Stimulated activated CD8-positive, alpha-beta memory T cell treated with anti-CD3 and anti-CD28 coated beads, Interleukin-15, amount 100 ng/mL, for 4 hours (primary cell): Measurements from ENCODE around the gene MORN1.

ENCODE experiments used
- DNase-seq, 2 donors: peaks; one replicate each; pipeline ENCODE4 v3.0.0-alpha.2; 2020; ENCODE audit warnings: low read depth in 2 of 2

MORN1 gene

DNA sequence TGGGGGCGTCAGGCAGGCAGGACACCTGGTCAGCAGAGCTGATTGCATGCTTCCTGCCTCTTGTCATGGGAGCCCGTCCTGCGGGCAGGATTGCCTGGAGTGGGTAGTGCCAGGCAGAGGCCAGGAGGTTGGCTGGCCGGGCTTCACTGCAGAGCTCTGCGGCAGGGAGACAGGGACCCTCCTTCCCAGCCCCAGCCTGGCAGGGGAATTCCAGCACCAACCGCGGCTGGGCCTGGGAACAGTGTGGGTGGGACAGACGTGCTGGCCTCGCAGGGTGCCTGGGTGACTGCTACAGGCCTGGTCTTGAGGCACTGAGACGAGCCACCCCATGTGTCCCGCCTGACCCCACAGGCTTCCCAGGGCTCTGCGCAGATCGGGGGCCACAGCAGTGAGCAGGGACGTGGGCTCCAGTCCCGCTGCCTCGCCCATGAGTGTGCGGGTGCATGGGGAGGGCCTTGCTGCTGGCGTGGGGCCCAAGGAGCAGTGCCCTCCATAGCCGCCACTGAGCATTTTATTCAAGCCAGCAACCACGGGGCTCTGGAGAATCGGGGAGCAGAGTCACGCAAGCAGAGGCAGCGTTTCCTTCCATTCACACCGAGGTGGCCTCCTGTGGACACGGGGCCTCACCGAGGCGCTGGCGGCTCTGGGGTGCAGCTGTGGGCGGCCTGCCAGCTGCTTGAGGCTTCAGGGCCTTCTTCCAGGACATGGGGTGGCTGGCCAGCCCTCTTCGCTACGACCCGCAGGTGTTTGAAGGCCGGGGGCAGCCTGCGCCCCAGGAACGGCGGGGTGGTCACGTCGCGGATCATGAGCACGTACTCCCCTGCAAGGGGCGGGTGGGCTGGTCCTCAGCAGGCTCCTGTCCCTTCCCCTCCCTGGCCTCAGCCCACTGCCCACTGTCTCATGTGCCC lies 70.3 kb downstream of the MORN1 start:
- DNase-seq: no peak

DNA sequence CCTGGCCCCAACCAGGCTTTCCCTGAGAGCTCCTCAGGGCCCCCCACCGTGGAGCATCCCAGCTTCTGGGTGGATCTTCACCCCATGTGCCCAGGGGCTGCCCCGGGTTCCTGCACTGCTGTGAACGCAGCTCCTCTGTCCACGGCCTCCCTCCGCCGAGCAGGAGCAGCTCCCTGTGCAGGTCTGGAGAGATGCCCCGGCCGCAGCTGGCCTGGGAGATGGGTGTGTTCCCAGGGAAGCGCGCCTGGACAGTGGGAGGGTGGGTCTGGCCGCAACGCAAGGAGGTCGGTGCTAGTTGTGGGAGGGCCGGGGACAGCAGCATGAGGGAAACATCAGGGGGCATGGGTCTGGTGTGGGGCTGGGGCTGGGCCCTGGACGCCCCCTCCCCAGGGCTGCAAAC lies 71.3 kb downstream of the MORN1 start:
- DNase-seq: no peak

DNA sequence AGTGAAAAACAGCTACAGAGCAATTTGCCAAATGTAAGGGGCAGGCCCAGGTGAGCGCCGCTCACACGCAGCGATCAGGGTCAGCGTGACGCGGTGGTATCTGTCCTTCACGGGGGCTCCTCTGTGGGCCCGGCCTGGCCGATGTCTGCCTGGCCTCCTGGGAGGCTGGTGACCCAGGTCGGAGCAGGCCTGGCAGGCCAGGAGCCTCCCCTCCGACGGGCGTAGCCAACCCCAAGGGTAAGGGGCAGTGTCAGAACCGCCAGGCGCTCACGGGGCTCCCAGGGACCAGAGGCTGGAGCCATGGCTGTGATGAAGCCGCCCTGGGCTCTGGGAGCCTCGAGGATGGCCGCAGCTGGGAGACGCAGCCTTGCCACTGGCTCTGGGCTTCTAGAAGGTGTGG lies 72.1 kb downstream of the MORN1 start:
- DNase-seq: no peak

DNA sequence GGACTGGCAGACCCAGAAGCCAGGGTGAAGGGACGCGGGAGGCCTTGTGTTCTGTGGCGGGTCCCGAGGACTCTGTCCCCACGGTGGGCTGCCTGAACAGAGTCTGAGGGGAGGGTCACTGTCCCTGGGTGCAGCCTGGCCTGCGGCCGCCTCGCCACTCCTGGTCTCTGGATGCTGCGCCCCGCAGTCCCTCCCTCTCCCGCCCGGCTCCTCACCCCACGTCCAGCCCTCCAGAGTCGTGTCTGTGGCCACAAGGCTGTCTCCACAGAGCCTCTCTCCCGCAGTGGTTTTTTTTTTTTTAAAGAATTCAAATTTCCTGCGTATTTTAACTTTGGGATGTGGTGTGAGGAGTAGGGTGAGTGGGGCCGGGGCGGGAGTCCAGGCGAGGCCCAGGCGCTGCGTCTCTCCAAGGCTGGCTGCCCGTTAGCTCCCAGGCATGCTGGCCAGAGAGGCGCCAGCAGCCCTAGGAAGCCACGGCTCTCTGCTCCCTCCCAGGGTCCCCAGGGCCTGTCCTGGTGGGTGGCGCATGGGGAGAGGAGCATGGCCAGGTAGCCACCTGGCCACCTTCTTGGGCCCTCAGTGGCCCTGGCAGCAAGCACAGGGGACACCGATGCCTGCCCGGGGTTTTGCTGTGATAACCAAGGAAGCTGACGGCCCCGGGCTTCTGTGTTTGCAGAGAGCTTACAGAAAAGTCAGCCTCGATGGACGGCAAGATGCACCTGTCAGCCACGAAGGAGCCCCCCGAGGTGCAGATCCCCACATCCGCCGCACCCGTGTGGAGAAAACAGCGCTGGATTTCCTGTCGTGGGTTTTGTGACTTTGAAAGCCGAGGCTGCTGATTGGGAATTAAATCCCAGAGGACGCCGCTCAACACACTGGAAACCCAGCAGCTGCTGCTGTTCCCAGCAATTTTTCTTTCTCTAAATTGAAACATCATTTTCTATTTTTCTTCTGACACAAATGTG lies 72.8 kb downstream of the MORN1 start:
- DNase-seq: no peak

DNA sequence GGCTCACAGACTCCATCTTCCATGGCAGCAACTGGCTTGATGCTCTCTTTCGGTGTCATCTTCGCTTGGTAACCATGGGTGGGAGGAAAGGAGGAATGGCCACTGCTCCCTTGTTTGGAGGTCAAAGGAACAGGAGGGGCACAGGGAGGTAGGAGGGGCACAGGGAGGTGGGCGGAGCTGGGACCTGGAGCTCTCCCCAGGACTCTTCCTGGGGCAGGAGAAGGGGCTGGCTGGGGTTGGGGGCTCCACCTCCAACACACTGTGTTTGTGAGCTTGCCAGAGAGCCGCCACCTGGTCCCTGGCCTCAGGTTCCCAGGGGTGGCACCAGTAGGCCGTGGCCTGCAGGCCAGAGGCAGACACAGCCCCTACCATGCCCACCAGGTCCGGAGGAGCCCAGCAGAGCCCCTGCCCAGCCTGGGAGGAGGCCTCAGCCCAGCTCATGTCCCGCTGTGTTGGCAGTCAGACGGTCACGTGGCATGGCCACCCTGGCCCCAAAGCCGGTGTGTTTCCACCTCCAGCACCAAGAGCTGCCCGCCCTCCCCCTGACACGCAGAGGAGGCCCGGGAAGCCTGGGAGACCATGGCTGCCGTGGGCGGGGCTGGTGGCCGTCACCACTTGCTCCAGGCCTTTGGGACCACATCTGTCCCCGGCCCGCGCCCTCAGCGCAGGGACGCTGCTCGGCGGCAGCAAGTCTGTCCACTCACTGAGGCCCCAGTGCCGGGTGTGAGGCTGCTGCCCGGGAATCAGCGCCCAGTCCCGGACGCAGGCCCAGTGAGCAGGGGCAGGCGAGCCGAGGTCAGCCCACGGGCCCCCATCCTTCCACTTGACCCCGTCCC lies 73.9 kb downstream of the MORN1 start:
- no peak for DNase-seq

DNA sequence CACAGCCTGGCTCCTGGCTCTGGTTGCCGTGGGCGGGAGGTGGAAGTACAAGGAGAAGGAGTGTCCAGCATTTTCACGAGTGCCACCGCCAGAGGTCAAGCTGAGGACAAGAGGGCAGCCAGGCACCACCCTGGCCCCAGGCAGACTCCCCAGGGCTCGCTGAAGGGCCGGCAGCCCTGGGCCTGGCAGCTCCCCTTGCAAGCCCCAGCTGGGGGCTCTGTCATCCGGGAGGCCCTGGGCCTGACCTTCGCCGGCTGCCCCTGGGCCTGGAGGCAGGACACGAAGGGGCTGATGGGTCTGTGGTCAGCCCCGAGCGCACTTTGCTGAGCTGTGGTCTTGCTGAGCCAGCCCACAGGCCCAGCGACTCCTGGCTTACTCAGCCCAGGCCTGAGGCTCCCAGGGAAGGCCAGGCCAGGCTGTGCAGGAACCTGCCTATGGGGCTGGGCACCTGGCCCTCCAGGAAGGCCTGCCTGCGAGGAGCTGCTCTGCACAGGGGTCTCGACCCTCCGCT lies 74.8 kb downstream of the MORN1 start:
- no peak for DNase-seq

DNA sequence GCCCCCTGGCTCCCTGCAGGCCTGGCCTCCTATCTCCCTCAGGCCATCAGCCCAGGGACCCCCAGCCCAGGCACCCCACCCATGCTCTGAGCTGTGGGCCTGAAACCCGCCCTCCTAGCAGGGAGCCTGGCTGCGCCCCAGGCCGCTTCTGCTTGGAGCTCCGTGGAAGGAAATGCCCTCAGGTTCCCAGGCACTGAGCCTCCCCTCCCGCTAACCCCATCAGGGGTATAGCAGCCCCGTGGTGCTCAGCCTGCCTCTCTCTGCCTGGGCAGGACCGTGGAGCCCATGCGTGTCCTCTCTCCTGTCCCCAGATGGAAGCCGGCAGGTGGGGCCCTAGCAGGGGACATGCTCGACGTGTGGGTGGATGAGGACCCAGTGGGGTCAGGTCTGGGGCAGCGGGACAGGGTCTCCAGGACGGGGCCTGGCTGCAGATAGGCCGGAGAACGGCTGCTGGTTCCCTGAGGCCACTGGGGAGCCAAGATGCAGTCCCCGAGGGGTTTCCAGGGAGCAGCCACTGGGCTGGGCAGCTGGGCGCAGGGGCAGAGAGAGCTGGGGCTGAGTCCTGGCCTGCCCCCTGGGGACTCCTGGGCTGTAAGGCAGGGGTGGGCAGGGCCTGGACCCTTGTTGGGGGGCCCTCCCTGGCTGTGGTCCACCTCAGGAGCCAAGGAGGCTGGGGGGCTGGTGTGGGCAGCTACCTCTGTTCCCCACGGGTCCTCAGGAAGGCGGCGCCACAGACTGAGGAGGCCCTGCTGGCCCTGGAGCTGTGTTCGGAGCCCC lies 75.5 kb downstream of the MORN1 start:
- DNase-seq: no peak

DNA sequence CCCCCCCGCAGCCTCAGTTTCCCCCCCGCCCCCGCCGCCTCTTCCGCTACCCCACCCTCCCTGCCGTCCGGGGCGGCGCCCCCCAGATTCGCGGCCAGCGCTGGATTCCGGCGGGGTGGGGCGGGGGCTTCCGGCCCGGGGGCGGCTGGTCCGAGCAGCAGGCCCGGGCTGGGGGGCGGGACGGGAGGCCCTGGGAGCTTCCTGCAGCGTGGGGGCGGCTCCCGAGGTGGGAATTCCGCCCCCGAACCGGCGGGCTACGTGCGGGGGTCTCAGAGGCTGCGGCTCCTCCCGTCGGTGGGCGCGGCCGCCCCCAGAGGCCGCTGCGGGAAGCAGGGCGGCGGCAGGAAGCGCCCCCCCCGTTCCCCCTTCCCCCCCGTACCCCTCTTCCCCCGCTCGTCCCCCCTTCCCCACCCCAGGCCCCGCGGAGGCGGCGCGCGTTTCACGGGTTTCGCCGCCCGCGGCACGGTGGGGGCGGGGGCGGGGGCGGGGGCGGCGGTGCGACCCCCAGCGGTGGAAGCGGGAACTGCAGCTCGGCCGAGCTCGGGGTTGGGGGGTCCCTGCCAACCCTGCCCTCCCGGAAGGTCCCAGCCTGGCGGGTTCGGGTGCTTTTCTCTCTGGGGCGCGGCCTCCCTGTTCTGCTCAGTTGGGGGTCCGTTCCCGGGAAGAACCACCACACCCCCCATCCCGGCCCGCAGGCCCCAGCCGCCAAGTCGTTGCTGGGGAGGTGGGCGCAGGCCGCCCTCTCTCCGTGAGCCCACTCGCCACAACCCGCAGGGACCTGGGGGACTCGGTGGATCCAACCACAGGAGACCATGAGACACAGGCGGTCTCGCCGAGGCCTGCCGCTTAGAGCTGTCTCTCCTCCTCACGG lies 76.3 kb downstream of the MORN1 start:
- peak; percentile 26 to 53 for DNase-seq

DNA sequence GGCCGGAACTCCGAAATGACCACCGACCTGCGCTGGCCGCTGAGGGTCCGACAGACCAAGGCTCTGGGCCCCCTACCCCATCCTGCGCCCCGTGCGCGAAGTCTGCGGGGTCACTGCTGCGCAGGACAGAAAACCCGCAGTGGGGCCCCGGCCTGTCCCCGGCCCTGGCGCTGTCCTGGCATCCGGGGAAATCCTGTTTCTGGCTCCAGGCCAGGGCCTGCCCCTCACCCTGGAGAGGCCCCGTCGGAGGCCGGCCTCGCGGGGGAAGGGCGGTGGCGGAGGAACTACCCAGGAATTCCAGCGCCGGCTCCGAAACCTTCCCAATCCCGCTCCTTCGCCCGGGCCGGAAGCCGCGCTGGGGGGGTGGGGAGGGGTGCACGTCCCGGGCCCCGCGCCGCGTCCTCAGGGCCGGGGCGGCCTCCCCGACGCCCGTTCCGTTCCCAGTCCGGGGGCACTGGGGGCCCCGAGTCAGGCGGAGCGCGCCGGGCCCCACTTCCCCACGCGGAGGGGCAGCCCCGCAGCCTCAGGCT lies 77.0 kb downstream of the MORN1 start:
- no peak for DNase-seq

DNA sequence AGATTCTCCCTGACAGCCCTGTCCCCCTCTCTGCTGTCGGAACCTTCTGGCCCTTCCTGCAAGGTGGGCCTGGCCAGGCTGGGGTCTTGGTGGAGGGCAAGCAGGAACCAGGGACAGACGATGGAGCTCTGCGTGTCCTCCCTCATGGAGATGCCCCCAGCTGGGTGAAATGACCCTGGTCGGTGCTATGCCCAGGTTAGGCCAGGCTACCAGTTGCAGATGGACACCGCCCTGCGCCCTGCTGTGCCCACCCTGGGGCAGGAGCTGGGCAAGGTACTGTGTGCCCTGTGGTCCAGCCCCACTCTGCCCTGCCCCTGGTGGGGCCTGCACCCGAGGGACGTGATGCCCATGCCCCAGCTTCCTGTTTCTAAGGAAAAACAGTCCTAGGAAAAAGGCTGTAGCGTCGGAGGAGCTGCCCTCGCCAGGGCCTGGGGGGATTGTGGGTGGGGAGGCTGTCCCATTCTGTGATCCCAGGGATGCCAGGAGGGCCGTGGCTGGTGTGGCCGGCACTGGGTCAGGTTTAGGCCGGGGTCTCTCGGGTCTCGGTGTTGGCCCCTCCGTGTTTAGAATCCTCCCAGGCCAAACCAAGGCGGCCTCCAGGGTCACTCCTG lies 77.6 kb downstream of the MORN1 start:
- no peak for DNase-seq

DNA sequence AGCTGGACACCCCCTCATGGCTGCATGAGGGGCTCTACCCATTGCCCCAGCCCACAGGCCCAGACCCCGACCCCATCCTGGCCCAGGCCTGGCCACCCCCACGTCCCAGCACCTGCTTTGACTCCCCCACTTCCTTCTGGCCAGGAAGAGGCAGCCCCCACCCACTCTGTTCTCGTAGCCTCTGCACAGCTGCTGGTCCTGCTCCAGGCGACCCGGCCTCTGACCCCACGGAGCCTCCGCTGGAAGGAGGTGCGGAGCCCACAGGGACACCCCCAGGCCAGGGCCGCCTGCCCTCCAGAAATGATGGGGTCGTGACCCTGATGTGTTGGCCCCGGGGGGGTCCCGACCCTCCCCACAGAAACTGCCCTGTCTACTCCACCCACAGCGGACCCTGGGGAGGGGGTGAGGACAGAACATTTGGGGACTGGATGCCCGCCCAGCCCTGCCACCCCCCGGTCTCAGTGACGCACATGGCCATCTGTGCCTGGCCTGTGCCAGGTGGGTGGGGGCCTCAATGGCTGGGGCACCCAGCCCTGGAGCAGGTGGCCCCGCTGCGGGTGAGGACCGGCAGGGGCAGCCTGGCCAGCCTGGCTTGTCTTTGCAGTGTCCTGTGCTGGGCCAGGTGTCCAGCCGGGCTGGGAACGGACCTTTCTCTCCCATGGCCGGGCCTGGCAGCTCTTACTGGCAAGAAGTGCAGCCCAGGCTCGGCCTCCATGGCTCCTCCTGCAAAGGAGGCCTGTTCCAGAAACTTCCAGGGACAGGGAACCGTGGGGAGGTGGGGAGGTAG lies 78.6 kb downstream of the MORN1 start:
- no peak for DNase-seq

DNA sequence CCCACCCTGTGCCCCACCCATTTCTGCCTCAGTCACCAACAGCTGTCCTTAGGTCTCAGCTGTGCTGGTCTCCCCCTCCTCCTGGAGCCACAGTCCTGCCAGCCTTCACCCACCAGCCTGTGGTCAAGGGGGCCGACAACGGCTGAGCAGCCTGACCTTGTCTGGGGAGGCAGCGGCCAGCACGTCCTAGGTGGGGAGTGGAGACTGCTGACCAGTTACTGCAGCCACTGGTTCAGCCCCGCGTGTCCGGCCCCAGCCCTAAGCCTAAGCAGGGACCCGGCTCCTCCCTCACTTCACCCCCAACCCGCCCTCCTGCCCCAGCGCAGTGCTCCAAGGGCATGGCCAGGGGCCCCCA lies 79.2 kb downstream of the MORN1 start:
- no peak for DNase-seq

DNA sequence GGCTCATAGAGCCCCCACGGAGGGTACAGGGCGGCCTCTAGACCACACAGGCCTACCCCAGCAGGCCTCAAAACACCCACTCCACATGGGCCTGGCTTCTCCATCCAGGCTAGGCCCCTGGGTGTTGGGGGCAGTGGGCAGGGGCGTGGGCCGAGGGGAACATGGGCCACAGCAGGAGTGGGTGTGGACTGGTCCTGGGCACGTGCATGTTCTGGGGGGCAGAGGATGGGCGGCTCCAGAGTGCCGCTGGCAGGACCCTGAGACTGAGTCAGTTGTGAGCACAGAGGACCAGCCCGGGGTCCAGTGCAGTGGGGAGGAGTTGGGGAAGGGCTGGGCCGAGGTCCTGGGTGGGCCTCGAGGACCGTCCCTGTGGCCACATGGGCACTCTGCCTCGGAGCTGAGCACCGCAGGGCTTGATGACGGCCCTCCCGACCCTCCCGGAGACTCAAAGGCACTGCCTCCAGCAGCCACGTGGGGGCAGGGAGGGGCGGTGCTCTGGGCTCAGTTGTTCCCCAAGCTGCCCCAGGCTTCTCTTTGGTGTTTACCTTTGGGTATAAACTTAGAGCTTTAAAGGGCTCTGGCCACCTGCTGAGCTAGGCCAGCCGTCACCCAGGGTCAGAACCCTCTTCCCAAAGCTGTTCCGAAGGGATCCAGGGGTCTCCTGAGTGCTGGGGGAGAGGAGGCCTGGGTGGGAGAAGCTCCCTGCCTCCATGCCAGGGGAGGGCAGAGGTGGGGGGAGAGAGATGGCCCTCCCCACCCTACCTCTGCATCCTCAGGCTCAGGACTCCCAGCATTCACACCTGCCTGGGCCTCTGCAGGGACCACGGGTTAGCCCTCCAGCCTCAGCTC lies 79.9 kb downstream of the MORN1 start:
- peak in 1 of 2 donors; percentile 30 for DNase-seq

DNA sequence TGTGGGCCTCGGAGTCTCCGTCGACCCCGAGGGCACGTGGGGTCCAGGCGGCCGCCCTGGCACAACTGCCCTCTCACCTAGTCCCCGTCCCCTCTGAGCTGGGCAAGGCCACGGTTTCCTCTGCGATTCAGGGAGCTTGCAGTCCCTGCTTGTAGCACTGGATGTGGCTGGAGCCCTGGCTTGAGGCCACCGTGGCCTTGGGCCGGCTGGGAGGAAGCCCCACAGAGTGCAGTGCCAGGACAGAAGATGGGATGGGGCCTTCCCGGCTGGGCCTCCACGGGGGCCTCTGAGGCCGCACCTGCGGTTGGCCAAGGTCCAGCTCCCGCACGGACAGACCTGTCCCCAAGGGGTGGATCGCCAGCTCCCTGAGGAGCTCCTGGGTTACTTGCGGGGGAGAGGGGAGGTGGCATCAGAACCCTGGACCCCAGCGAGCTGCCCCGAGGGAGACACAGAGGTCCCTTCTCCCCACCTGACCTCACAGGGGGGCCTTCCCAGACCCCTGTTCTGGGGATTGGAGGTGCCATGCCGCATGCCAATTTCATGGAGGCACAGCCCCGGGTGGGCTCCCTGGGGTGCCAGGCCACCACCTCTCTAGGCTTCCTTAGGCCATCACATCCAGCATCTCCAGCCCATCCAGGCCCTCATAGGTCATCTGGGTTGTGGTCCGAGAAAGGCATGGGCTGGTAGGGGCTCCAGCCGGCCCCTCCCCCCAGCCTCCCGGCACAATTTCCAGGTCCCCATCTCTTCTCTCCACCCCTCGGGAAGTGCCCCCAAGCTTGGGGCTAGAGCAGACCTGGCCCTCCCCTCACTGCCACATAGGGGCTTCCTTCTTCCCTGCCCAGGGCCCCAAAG lies 80.8 kb downstream of the MORN1 start:
- no peak for DNase-seq

DNA sequence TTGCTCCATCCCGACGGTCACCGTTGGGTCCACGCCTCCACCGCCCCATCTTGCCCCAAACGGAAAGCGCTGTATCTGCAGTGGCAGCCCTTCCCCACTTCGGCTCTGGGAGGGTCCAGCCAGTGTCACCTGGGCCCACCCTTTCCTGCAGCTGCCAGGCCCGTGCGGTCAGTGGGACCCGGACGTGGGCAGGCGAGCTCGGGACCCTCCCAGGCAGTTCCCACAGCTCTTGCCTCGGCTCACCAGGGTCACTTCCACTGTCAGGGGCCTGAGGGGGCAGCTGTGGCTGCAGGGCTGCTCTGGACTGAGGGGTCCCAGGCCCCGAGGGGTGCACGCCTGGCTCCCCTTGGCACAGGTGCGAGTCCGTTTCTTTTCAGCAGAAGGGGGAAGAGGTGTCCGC lies 82.5 kb downstream of the MORN1 start:
- no peak for DNase-seq

DNA sequence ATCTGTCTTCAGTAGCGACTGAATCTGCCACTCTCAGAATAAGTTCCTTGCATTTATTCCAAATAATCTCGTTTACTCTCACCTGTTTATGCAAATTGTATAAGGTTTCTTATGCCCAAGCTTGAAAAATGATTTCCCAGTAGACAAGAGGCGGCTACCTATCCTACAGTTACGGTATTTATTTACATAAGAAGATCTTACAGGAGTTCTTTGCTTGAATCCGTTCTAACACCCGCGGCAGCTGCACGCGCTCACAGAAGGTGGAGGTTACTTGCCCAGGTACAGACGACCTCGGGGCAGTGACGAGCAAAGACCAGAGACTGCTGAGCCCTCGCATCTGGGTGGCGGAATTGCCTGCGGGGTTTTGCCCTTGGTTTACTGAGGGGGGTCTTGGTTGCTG lies 83.4 kb downstream of the MORN1 start:
- DNase-seq: no peak
